ENCODE data around the gene MED13.
"Not testable (repeated sequence)": the region's sequence is repeated elsewhere in the genome, so short reads cannot be mapped to it uniquely, and the experiment has no call there.

MED13 gene

DNA sequence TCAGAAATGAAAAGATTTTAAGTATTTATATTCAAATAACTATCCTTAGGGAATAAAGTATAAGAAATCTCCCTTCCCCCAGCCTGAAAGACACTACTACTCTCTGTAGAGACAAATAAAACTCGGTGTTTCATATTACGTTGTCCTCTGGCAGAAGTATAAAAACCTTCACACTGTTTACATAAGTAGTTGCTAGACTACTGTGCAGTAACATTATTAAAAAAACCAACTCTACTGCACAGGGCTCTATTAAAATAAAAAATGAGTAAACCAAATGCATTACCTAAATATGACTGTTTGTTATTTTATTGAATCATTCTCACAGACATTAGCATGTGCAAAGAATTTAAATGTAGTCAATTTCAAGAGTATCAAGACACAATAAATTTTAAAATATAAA is 67.4 kb downstream of the MED13 start:
- FAIRE-seq (peak; percentile 50), DNase-seq (ENCODE audit: low spot score) (no peak)

DNA sequence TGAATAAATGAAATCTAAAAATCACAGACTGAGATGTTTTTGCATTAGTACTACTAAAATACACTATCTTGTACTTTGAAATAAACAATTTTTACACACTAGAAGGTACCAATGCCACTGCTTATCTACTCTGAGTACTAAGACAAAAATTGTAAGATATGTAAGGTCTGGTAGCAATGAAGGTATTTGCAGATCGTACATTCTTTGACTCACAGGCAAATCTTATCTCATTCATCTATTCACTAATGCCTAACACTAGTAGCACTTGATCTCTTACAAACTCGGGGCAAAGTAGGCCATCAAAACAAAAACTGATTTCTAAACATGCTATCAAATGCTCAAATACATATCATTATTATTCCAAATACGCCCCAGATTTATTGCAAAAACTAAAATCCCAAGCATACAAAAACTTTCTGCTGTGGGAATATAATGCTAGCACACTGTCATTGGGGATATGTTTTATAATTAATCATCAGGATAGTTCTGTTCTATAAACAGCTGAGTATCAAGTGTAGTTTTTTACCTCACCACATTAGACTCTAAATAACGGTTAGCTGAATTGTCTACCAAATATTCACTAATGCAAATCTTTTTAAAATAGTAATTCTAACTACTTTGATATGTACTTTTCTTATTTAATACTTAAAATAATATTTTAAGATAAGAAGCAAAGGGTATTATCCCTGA is 68.0 kb downstream of the MED13 start:
- no peak for DNase-seq (ENCODE audit: low spot score)
- no peak for FAIRE-seq

DNA sequence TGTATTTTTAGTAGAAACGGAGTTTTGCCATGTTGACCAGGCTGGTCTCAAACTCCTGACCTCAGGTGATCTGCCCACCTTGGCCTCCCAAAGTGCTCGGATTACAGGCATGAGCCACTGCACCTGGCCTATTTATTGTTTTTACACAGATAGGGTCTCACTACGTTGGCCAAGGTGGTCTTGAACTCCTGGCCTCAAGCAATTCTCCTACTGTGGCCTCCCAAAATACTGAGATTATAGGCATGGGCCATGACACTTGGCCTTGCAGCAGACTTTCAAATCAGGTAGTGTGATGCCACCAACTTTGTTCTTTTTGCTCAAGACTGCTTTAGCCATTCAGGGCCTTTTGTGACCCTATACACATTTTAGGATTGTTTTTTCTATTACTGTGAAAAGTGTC is 75.6 kb downstream of the MED13 start:
- FAIRE-seq (no peak), DNase-seq (ENCODE audit: low spot score) (no peak)

DNA sequence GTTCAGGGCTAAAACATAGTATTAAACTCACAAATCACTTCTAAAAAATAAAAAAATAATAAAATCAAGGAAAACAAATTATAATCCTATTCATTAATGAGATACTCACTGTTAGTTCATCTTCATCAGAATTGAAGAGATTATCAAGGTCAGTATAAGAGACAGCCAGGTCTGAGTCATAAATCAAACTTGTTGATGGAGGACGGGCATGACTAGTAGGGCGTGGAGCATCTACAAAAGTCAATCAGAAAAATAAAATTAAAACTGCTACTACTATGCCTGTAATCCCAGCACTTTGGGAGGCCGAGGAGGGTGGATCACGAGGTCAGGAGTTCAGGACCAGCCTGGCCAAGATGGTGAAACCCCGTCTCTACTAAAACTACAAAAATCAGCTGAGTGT is 78.2 kb downstream of the MED13 start:
- DNase-seq (ENCODE audit: low spot score) (no peak), FAIRE-seq (peak; percentile 57)

DNA sequence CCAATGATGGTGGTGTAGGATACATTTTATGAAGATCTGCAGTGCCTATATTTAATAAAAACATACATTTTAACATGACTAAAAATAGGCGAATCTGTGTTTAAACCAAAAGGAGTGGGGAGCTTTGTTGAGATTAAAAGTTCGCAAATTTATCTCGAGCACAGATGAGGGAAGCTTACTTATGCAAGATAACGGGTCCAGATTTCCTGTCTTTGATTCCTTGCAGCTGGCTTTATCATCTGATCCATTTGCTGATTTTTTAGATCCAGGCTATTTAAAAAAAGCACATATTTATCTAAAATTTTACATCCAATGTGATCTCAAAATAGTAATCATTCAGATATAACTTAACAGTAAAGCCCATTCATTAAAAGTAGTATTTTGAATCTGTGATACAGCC is 80.3 kb downstream of the MED13 start:
- FAIRE-seq (no peak), DNase-seq (ENCODE audit: low spot score) (no peak)

DNA sequence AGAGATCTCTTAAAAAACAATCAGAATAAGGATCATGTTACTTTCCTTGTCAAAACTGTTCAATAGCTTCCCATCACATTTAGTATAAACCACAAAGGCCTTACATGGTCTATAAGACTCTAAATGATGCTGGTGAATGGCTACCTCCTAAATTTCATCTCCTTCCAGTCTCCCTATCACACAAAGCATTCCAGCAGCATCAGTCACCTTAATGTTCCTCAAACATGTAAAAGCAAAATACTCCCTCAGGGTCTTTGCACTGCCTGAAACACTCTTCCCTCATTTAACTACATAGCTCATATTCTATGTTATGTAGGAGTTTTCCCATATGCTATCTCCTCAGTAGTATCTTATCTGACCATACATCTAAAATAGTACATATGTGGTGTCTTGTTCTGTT is 83.8 kb downstream of the MED13 start:
- DNase-seq (ENCODE audit: low spot score) (no peak), FAIRE-seq (no peak)

DNA sequence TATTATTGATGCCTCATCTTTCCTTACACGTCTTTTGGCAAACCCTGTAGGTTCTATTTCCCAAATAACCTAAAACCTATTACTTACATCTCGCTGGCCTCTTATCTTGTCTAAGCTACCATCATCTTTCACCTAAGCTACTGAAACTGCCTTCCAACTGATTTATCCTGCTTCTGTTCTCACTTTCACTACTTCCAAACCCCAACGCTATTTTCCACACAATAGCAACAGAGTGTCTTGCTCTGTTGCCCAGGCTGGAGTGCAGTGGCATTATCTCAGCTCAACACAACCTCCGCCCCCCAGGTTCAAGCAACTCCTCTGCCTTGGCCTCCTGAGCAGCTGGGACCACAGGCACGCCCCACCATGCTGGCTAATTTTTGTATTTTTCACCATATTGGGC is 84.5 kb downstream of the MED13 start:
- DNase-seq (ENCODE audit: low spot score) (no peak), FAIRE-seq (no peak)

DNA sequence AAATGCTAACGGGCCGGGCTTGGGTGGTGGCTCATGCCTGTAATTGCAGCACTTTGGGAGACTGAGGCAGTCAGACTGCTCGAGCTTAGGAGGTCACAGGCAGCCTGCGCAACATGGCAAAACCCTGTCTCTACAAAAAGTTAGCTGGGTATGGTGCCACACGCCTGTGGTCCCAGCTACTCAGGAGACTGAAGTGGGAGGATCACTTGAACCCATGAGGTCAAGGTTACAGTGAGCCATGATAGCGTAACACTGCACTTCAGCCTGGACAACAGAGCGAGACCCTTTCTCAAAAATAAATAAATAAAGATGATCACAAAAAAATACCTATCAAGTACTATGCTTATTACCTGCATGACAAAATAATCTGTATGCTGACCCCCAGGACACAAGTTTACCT is 91.0 kb downstream of the MED13 start:
- DNase-seq (ENCODE audit: low spot score) (no peak), FAIRE-seq (no peak)

DNA sequence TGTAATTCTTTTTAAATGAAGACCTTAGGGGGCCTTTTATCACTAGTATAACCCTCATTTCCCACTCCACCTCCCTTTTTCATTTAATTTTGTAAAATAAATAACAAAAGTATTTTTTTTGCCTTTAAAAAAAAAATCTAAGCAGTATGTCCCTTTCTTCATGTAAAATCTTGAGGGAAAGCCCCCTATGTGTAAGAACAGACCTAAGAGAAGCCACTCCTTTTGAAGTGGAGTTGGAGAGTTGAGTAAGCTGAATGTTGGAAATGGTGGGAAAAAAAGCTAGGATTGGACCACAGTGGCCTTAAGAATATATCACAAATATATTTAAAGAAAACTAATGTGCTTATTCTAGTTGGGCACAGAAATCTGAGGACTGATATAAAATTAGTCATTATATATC is 92.8 kb downstream of the MED13 start:
- FAIRE-seq (no peak), DNase-seq (ENCODE audit: low spot score) (no peak)

DNA sequence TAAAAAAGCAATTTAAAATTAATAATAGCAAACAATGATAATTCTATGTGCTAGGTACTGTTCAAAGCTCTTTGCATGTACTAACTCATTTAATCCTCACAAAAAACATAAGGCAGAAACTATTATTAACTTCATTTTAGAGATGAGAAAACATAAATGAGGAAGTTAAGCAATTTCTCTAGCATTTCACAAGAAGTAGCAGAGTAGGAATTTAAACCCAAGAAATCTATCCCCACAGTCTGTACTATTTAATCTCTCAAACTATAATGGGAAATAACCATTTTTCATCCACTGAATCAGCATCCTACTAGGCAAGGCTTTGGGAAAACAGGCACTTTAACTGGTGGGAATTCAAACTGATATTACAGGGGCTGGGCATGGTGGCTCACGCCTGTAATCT is 95.0 kb downstream of the MED13 start:
- DNase-seq (ENCODE audit: low spot score) (no peak), FAIRE-seq (no peak)

DNA sequence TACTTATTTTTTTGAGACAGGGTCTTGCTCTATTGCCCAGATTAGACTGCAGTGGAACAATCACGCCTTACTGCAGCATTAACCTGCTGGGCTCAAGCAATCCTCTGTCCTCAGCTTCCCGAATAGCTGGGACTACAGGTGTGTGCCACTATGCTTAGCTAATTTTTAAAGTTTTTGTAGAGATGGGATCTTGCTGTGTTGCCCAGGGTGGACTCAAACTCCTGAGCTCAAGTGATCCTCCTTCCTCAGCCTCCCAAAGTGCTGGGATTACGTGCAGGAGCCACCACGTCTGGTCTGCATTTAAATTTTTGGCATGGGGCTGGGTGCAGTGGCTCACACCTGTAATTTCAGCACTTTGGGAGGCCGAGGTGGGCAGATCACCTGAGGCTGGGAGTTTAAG is 96.3 kb downstream of the MED13 start:
- FAIRE-seq (no peak), DNase-seq (ENCODE audit: low spot score) (no peak)

DNA sequence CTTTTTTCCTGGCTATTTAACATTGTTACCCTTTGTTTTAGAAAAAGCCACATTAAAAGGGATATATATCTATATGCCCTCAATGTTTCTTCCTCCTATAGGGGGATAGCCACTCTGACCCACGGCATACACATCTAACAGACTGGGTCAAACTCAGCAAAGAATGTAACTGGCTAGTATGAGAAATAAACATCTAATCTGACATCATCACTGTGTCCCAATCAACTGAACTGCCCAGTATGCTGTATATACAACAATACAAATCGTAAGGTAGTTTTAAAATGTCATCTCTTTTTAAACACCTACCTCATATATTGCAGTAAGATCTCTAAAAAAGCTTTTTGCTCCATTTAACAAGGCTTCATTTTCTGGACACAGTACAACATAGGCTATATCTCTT is 97.3 kb downstream of the MED13 start:
- FAIRE-seq: no peak
- DNase-seq (ENCODE audit: low spot score): no peak

DNA sequence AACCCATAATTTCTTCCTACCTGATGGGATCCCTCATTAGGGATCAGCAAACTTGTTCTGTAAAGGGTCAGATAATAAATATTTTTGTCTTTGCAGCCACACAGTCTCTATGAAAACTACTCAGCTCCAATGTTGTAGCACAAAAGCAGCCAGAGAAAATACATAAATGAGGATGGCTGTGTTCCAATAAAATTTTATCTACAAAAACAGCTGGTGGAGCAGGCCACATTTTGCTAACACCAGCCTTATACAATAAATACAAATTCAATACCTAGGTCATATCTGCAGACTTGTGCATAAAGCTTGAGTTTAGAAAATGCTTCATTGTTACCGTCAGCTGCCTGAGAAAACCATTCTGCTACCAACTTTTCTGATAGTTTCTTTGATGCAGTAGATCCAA is 98.9 kb downstream of the MED13 start:
- FAIRE-seq (no peak), DNase-seq (ENCODE audit: low spot score) (no peak)

DNA sequence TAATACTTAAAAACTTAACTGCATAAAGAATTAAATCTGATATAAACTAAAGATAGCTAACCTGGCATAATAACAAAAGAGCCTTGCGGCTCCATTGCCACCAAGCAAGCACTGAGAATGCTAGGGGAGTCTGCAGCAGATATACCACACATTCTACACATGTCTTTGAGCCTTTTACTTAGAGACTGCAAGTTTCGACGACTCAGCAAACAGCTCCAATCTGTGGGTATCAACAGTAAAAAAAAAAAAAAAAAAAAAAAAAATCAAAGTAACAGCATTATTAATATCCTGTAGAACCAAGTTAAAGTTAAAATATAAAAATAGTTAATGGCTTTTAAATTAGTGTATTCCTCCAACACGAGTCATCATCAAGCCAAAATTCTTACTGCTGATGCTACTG is 109.5 kb downstream of the MED13 start:
- FAIRE-seq (no peak), DNase-seq (ENCODE audit: low spot score) (no peak)

DNA sequence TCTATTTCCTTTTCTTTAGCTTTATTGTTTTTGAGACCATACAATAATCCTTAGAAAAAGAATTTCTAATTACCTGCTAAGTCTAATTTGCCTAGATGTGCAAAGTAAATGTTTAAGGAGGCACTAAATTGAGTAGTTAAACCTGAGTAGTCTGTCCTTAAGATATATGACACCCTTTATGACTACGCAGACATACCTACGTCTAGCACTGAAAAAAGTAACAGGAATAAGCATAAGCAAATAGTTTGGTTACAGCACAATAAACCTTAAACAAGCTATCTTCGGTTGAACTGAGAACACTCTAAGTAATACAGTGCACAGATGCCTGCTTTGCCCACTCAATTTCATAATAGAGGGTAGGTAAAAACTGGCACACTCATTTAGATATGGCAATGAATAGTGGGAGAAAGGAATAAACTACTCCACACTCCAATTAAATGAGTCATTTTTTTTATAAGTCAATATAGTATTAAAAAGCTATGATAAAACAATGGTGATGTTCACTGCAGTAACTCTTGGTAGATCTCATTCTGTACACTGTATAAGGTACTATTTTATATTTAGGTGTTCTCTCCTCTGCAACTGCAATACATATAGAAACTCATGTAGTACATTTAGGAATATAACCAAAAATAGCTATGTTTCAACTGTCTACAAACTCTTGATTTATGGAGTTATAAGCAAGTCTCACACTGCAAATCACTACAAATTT is 117.6 kb downstream of the MED13 start:
- DNase-seq (ENCODE audit: low spot score) (no peak), FAIRE-seq (no peak)

DNA sequence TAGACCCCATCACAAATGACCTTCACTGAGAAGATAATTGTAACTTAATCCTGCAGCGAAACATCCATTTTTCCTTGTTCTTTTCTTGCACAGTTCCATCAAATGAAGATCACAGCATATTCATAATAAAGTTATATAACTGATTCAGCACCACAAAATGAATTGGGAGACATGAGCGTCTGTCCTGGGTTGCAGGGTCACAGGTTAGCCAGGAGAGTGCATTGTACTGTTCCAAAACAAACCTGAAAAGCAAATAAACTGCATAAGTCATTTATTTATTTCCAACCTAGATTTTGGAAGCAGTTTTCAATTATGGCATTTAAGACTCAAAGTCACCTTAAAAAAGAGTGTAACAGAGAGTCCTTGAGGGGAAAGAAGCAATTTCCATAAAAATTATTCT is 118.7 kb downstream of the MED13 start:
- DNase-seq (ENCODE audit: low spot score) (no peak), FAIRE-seq (no peak)

DNA sequence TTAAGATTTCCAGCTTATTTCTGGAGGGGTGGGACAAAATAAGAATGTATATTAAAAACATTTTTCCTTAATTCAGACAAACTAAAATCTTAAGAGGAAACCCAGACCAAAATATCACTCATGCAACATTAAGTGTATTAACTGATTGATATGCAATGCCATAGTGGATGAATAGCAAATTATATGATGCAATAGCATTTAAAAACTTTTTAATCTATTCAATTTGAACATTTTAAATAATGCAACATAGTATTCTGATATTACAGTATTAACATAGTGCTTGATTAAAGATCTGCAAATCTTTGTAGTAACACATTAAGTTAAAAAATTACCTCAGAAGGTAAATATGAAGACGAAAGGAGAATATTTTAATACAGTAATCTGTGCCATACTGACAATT is 122.0 kb downstream of the MED13 start:
- no peak for FAIRE-seq
- DNase-seq (ENCODE audit: low spot score): no peak

DNA sequence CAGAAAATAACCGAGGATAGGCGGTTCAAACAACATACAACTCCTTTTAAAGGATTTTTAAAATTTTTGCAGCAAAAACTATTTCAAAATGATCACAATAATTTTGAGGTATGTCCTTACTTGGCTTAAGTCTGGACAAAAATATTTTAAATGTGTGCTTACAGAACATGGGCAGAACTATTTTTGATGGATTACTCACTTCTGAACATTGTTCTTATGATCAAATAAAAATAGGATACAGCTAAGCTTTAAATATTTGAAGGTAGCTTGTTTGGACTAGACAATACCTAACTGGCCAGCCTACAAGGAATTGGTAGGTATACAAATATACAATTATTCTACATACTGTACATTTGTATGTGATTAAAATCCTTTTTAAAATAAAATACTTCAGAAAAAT is 123.0 kb downstream of the MED13 start:
- no peak for DNase-seq (ENCODE audit: low spot score)
- no peak for FAIRE-seq

DNA sequence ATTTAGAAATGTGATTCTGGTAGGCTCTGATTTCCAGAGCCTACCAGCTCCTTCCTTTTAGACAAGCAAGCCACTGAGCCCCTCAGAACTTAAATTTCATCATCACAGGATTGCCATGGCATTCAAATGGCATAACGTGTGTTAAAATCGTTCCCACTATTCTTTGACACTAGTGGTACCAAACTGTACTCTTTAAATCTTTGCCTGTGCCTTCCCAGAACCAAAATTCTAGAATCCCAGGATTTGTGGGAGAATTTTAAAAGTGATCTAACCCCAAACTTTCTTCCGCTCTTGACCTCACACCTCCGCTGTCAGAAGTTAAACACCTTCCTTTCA is 137.0 kb downstream of the MED13 start:
- DNase-seq (ENCODE audit: low spot score): no peak
- FAIRE-seq: no peak

DNA sequence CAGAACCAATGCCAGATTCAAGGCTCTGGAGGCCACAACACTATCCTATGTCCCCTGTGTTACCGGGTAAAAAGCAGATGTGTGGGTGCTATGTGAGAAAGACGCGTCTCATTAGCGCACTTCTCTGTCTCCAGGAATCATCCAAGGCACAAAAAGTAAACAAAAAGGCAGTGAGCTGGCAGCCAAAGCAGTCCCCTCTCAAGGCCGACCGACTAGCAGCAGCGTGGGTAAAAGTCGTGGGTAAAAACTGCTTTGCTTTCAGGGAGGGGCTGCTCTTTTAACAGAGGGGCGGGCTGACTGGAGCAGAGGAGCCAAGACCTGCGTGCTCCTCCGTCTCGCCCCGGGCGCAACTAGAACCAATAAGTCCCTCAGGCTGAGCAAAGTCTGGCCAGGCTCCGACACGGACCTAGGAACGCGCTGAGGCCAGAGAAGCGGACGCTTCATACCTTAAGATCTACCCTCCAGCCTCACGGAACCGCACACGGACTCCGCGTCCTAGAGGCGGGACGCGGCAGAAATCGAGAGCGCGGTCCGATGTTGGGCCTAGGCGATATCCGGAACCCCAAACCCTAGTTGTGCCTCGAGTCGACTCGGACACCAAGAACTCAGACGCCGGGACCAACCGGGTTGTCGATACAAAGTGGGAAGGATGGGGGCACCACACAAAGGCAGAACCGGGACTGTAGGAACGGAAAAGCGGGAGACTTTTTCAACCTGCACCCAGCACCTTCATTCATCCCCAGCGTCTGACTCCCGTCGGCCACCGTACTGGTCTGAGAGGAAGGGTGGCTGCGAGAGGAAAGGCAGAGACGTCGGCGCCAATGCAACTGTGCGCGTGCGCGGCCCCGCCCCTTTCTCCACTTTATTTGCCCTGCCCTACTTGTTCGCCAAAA is 137.6 kb downstream of the MED13 start, which contains the start of gene INTS2:
TSS of gene INTS2 (minus strand) at position 775 of the 893 bp plus-strand sequence. CDS start 1,338 bp downstream, outside the sequence.
- FAIRE-seq: no peak
- peak; percentile 84 for DNase-seq (ENCODE audit: low spot score)

DNA sequence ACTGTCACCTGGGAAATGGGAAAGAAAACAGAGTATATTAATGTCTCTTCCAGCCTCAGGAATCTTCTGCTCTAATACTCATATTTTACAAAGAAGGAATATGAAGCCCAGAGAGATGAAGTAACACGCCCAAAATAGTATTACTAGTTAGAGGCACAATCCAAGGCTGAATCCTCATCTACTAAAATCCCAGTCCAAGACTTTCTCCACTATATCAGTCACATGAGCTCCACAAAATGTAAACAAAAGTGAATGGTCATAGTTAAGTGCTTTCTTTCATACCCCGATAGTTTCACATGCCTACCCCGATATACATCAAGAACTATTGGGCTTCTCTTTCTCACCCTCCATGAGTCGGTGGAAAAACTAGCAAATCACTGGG is 138.3 kb downstream of the MED13 start:
- no peak for FAIRE-seq
- DNase-seq (ENCODE audit: low spot score): no peak

DNA sequence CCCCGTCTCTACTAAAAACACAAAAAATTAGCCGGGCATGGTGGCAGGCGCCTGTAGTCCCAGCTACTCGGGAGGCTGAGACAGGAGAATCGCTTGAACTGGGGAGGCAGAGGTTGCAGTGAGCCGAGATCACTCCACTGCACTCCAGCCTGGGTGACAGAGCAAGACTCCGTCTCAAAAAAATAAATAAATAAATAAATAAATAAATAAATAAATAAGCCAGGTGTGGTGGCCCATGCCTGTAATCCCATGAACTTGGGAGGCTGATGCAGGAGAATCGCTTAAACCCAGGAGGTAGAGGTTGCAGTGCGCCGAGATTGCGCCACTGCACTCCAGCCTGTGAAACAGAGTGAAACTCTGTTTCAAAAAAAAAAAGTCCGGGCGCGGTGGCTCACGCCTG is 149.9 kb downstream of the MED13 start:
- not testable (repeated sequence) for DNase-seq (ENCODE audit: low spot score); FAIRE-seq
